Omental fat pad (tissue), 4 donors: ENCODE data around the gene ARAP2. TPM values are rescaled to one million over a fixed set of nuclear protein-coding genes. Genes with fewer than 3 reads are reported as not detected.

Experiments used
- ATAC-seq: fragments of 150-250 bp; one replicate; pipeline ENCODE4 v1.9.1; 2016; ENCODE audit warnings: mild to moderate bottlenecking, moderate library complexity; ENCODE audit not compliant: low FRiP score
- DNase-seq: peaks from one replicate; pipeline ENCODE4 v3.0.0-alpha.2; 2019; ENCODE audit warnings: low spot score
- total RNA-seq, 4 donors: library from RNA; depleted of rRNA; stranded (reverse); fragments of >200 nt; gene quantifications; one replicate each; pipeline ENCODE4 v1.1.0, GENCODE V29; 2016
- TF ChIP-seq, protein P1 (sequence below), 3 donors: fragments of 450-650 bp; IDR thresholded peaks; one replicate each; pipeline ENCODE4 v1.5.1; 2016 to 2017; ENCODE audit warnings: antibody characterized with exemption in 3 of 3, mild to moderate bottlenecking in 3 of 3, moderate library complexity in 2 of 3

ARAP2 gene
- total RNA-seq, 4 donors from 2014 or later: 21.6 to 138 (median 72.3) TPM

DNA sequence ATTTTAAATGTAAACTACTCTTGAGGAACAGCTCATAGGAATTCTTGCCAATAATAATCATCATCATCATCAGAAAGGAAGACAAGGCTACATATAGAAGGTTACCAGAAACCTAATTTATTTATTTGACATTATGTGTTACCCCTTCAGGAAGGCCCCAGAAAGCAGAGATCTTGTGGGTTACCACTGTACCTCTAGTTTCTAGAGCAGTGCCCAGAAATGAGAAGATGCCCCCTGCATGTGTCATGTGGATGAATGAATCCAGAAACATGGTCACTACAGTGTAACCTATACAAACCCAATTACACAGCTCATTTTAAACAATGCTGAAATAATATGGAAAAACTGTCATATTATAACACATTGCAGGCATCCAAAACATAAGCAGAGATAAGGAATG is 70.4 kb downstream of the ARAP2 start:
- DNase-seq: no peak
- TF ChIP-seq, protein P1, sequence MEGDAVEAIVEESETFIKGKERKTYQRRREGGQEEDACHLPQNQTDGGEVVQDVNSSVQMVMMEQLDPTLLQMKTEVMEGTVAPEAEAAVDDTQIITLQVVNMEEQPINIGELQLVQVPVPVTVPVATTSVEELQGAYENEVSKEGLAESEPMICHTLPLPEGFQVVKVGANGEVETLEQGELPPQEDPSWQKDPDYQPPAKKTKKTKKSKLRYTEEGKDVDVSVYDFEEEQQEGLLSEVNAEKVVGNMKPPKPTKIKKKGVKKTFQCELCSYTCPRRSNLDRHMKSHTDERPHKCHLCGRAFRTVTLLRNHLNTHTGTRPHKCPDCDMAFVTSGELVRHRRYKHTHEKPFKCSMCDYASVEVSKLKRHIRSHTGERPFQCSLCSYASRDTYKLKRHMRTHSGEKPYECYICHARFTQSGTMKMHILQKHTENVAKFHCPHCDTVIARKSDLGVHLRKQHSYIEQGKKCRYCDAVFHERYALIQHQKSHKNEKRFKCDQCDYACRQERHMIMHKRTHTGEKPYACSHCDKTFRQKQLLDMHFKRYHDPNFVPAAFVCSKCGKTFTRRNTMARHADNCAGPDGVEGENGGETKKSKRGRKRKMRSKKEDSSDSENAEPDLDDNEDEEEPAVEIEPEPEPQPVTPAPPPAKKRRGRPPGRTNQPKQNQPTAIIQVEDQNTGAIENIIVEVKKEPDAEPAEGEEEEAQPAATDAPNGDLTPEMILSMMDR (IDR thresholded peaks at IDR 0.05): no peak
- no peak for ATAC-seq

DNA sequence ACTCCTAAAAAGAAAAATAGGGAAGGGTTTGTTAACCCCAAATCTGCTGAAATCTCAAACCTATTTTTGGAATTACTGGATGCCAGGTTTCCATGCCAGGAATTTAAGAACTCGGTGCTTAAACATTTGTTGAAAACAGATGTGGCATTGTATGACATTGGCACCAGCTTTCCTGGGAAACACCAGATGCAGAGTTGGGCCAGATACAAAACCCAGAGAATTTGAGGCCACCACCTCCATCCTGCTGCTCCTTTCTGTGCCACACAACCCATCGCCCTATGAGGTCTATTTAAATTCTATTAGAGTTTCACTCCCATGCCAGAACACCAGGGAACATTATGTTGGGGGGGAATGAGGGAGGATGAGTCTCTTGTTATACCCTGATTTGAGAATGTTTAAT is 71.7 kb downstream of the ARAP2 start:
- TF ChIP-seq, protein P1 (IDR thresholded peaks at IDR 0.05): no peak
- no peak for DNase-seq
- no peak for ATAC-seq

DNA sequence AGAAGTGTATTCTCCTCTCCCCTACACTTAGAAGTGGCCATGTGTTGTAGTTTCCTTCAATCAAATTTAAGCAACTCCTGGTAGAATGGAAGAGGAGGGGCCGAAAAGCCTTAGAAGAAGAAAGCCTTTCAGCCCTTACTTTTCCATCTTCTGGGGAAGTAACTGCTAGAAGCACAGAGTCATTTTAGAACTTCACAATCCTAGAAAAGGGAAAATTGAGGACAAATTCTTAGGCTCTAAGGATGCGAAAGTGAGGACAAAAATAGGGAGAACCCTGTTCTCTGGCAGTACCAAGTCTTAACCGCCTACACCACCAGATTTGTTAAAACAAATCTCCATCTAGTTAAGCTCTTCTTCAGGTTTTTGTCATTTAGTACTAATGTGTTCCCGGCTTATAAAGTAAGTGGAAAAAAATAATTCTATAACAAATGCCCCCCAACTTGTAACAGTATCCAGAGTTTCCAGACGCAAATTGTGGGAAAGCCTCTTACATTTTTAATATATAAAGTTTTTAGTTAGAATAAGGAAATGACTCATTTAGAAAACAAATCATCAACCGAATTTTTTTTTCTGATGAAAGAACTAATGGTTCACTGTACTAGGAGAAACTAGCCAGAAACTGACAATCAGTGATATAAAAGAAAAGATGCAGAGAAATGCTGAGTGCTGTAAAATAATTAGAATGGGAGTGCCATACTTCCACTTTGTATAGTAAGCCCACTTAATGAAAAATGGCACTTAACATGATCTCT is 76.0 kb downstream of the ARAP2 start:
- DNase-seq (no peak), ATAC-seq (no peak)
- TF ChIP-seq, protein P1 (IDR thresholded peaks at IDR 0.05): no peak

DNA sequence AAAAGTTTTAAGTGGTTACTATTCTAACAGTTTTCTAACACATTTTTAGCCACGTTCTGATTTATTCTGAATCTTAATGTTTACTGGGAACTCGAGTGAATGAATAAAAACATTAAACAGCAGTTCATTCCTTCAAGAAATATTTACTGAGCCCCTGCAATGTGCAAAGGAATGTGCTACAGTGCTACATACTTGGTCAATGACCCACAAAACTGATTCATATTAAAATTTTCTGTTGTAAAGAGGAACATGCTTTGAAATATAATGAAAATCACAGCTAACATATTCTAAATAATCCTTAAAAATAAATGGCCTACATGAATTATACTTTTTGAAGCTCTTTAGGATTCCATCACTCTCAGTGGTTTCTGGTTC is 78.7 kb downstream of the ARAP2 start:
- TF ChIP-seq, protein P1 (IDR thresholded peaks at IDR 0.05): no peak
- DNase-seq (no peak), ATAC-seq (no peak)

DNA sequence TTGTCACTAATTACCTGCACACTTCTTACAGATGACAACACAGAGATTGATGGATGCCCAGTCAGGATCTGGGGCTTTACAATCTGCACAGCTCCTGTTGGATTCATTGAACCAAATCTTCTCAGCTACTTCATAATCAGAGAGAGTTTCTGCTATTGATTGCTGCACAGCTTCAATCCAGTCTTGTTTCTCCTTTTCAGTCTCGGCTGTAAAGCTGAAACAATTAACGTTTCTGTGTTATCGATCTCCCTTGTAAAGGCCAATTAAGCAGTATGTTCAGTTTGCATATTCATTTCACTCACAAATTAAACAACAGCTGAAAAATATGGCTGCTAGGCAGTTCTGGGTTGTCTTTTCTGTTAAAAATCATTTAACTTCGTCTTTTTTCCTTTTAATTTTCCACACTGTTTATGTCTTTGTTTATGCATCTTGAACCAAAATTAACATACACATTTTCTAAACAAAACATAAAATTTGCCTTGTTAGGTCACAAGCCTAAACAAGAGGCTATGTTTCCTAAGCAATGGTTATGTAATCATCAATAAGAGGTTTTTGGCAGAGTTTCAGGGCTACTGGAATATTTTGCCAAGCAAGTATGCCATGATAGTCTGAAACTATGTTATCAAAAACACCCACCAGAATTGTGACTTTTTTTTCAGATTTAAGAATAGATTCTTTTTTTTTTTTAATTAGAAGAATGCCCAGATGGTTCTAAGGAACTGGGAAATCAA is 79.2 kb downstream of the ARAP2 start:
- ATAC-seq (no peak), DNase-seq (no peak)
- TF ChIP-seq, protein P1 (IDR thresholded peaks at IDR 0.05): no peak

DNA sequence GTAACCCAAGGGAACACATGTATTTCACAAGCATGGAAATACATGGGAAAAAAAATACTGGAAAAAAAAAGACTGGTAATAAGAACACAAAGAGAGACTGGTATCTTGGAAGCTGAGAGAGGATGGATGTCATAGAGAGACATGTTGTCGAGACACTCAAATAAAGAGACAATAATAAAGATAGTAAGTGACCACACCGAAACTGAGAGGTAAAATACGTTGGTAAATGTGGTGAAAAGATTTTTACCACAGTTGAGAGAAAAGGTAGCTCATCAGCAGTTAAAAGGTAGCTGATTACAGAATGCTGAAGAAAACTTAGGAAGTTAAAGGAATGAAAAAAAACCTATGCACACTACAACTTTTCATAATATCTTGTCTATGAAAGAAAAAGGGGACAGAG is 81.1 kb downstream of the ARAP2 start:
- TF ChIP-seq, protein P1 (IDR thresholded peaks at IDR 0.05): no peak
- DNase-seq (no peak), ATAC-seq (no peak)

DNA sequence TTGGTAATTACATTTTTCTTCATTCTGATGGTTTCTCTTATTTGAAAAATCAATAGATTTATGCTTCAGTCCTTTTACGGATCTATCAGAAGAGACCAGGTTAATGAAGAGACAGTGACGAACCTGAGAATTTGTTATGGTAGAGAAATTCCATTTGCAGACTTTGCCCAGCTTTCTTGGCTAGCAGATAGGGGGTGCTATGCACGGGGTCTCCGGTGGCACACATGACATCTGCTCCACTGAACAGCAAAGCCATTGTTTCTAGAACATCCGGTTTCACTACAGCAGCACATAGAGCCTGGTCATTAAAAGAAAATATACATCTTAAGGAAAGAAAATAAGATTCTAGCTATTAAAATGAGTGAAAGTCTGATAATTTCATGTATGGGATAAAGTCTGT is 85.1 kb downstream of the ARAP2 start:
- ATAC-seq: no peak
- DNase-seq: no peak
- TF ChIP-seq, protein P1 (IDR thresholded peaks at IDR 0.05): no peak
